OCI-LY7 (cell line): ENCODE measurements around the gene SLAMF6. TPM values are rescaled to one million over a fixed set of nuclear protein-coding genes. Genes with fewer than 3 reads are reported as not detected.

Experiments
- BruUV-seq: library from RNA; stranded (reverse); fragments of 400-500 nt; replicated peaks from 2 replicates; lab custom pipeline; 2021; lab: Mats Ljungman, UMichigan
- CTCF ChIA-PET: fragments of 300-600 bp; sonication (Branson Sonifier 250); formaldehyde crosslinking; loops from one replicate; lab custom pipeline; 2022; ENCODE audit warnings: antibody characterized with exemption; ENCODE audit not compliant: unreplicated experiment; lab: Charles Lee
- POLR2A ChIA-PET: fragments of 300-600 bp; sonication (Branson Sonifier 250); formaldehyde crosslinking; loops from one replicate; lab custom pipeline; 2022; ENCODE audit warnings: antibody characterized with exemption; lab: Charles Lee
- DNase-seq: peaks from one replicate; pipeline ENCODE4 v3.0.0-alpha.2; 2015; ENCODE audit warnings: low spot score
- H2AFZ ChIP-seq: fragments of 200-600 bp; sonication (generic), shearing (Covaris generic); 2 replicates; pipeline ENCODE4 v1.6.1; 2014; ENCODE audit warnings: mild to moderate bottlenecking, antibody characterized with exemption, low read length, moderate library complexity
- H3K27ac ChIP-seq: fragments of 200-600 bp; sonication (generic); 2 replicates; pipeline ENCODE4 v1.5.1; 2014; ENCODE audit warnings: mixed run types, low read depth, mild to moderate bottlenecking, moderate library complexity, low read length, inconsistent platforms; ENCODE audit not compliant: poor library complexity, severe bottlenecking
- H3K36me3 ChIP-seq: fragments of 200-600 bp; sonication (generic); 2 replicates; pipeline ENCODE4 v1.6.1; 2014; ENCODE audit warnings: mild to moderate bottlenecking, antibody characterized with exemption, low read length, moderate library complexity, mixed read lengths; ENCODE audit not compliant: insufficient read depth
- H3K4me1 ChIP-seq: fragments of 200-600 bp; sonication (generic); 2 replicates; pipeline ENCODE4 v1.5.1; 2014; ENCODE audit warnings: mild to moderate bottlenecking, low read length; ENCODE audit not compliant: insufficient read depth, poor library complexity, severe bottlenecking
- H3K4me2 ChIP-seq: fragments of 200-600 bp; sonication (generic); 2 replicates; pipeline ENCODE4 v1.6.1; 2014; ENCODE audit warnings: mild to moderate bottlenecking, low read length
- H3K4me3 ChIP-seq: fragments of 200-600 bp; sonication (generic); 2 replicates; pipeline ENCODE4 v1.5.1; 2014; ENCODE audit warnings: mild to moderate bottlenecking, low read depth, low read length; ENCODE audit not compliant: poor library complexity, severe bottlenecking
- H3K79me2 ChIP-seq: fragments of 200-600 bp; sonication (generic); 2 replicates; pipeline ENCODE4 v1.6.1; 2016; ENCODE audit warnings: low read depth, mild to moderate bottlenecking, low read length, moderate library complexity, mixed read lengths; ENCODE audit not compliant: insufficient read depth
- H3K9me2 ChIP-seq: fragments of 200-600 bp; sonication (generic); 2 replicates; pipeline ENCODE4 v1.6.1; 2016; ENCODE audit warnings: mild to moderate bottlenecking, low read length, mixed read lengths; ENCODE audit not compliant: insufficient read depth
- H3K9me3 ChIP-seq: fragments of 200-600 bp; sonication (generic); 2 replicates; pipeline ENCODE4 v1.6.1; 2014; ENCODE audit warnings: mild to moderate bottlenecking, mixed run types, low read length, mixed read lengths
- H4K20me1 ChIP-seq: fragments of 200-600 bp; sonication (generic); 2 replicates; pipeline ENCODE4 v1.6.1; 2014; ENCODE audit warnings: mild to moderate bottlenecking, antibody characterized with exemption, low read length, moderate library complexity, mixed read lengths; ENCODE audit not compliant: insufficient read depth
- EZH2phosphoT487 ChIP-seq: fragments of 200-600 bp; sonication (generic); IDR thresholded peaks from 2 replicates; pipeline ENCODE4 v1.6.1; 2018; ENCODE audit warnings: low read depth, borderline replicate concordance, mild to moderate bottlenecking, mixed run types, antibody characterized with exemption, low read length, moderate library complexity, mixed read lengths
- intact Hi-C: fragments of 100-400 bp; cut with micrococcal nuclease; formaldehyde crosslinking; loops from one replicate; pipeline ENCODE4 v1.10.0; 2022; ENCODE audit not compliant: unreplicated experiment
- total RNA-seq, 2 experiments: library from RNA; depleted of rRNA in 1 of 2; stranded (reverse); fragments of >200 nt in 1 of 2; shearing (Covaris generic) in 1 of 2; gene quantifications; 2 replicates each; pipeline ENCODE4 v1.2.3, GENCODE V29; 2014 to 2022
- TF ChIP-seq, protein P1 (sequence below): fragments of 200-600 bp; sonication (generic); conservative IDR thresholded peaks from 2 replicates; pipeline ENCODE4 v1.5.1; 2014; ENCODE audit warnings: mild to moderate bottlenecking, antibody characterized with exemption, low read length, moderate library complexity, mixed read lengths

SLAMF6 gene
- total RNA-seq, 2 experiments from 2014 or later, result 43.0 to 65.1 TPM

DNA sequence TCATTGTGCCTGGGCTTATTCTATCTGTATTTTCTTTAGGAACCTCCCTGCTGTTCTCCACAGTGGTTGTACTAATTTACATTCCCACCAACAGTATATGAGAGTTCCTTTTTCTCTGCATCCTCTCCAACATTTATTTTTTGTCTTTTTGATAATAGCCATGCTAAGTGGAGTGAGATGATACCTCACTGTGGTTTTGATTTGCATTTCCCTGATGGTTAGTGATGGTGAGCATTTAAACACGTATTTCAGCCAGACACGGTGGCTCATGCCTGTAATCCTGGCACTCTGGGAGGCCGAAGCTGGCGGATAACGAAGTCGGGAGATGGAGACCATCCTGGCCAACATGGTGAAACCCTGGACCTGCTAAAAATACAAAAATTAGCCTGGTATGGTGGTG is 57.9 kb downstream of the SLAMF6 start:
- H3K79me2 ChIP-seq, result no peaks in the 10 kb centered on the region
- H3K4me1 ChIP-seq, result peaks cover 62% of the 10 kb centered on the region
- peak overlapping the region; percentile 17; the same call in 1 of the 2 replicates for H2AFZ ChIP-seq
- no peak overlapping the region for H3K4me3 ChIP-seq
- H3K9me2 ChIP-seq, result no peaks in the 10 kb centered on the region
- DNase-seq, result no peak
- ChIA-PET POLR2A (interaction anchor here (1.0 to 4.8 kb wide), 6 partner anchors 9 to 36 kb away, joined by 3 to 40 read pairs (median 6); no protein-coding TSS in a partner anchor), CTCF (no interaction called here)
- H3K36me3 ChIP-seq, result no peaks in the 10 kb centered on the region
- TF ChIP-seq, protein P1, sequence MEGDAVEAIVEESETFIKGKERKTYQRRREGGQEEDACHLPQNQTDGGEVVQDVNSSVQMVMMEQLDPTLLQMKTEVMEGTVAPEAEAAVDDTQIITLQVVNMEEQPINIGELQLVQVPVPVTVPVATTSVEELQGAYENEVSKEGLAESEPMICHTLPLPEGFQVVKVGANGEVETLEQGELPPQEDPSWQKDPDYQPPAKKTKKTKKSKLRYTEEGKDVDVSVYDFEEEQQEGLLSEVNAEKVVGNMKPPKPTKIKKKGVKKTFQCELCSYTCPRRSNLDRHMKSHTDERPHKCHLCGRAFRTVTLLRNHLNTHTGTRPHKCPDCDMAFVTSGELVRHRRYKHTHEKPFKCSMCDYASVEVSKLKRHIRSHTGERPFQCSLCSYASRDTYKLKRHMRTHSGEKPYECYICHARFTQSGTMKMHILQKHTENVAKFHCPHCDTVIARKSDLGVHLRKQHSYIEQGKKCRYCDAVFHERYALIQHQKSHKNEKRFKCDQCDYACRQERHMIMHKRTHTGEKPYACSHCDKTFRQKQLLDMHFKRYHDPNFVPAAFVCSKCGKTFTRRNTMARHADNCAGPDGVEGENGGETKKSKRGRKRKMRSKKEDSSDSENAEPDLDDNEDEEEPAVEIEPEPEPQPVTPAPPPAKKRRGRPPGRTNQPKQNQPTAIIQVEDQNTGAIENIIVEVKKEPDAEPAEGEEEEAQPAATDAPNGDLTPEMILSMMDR, result no peak
- no peak for TF ChIP-seq EZH2phosphoT487
- peaks cover 14% of the 10 kb centered on the region; the same call in 1 of the 2 replicates for H3K9me3 ChIP-seq
- H3K4me2 ChIP-seq, result peak overlapping the region; percentile 25; the same call in 1 of the 2 replicates
- no TSS peak for BruUV-seq
- intact Hi-C loops, result no loop called here
- H4K20me1 ChIP-seq, result no peaks in the 10 kb centered on the region
- H3K27ac ChIP-seq, result no peak overlapping the region

DNA sequence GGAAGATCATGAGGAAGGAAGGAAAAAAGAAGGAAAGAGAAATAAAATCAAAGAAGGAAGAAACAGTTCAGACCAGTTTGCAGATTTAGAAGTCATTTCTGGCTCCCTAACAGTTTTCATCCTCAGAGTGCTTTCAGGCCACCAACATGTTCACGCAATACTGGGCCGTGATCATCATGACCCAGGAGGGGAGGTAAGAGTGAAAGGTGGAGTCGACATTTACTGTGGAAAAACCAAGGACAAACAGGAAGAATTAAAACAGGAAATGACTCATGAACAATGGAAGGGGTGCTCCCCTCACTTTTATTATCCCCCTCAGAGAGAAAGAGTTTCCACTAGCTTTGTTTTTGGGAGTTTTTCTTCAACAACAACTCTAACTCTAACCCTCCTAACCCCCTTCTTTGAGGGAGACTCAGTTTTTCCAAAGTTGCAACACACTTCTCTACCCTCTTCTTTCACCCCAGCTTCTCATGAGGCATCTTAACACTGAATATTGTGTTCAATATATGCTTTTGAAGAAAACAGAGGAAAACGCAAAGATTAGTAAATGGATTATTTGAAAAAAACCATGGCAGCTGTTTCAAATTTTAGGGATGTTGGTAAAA is 62.3 kb downstream of the SLAMF6 start:
- Histone ChIP-seq H3K79me2 (no peaks in the 10 kb centered on the region), H3K36me3 (no peaks in the 10 kb centered on the region), H3K4me3 (no peak overlapping the region), H3K27ac (no peak overlapping the region), H3K9me3 (peaks cover 6% of the 10 kb centered on the region; the same call in 1 of the 2 replicates), H3K4me2 (peak overlapping the region; percentile 43), H2AFZ (peak overlapping the region; percentile 98), H3K9me2 (no peaks in the 10 kb centered on the region), H4K20me1 (no peaks in the 10 kb centered on the region), H3K4me1 (peaks cover 45% of the 10 kb centered on the region)
- ChIA-PET CTCF (interaction anchor here (0.8 kb wide), 1 partner anchor 9 kb away, joined by 4 read pairs; no protein-coding TSS in a partner anchor), POLR2A (interaction anchor here (0.9 to 2.5 kb wide), 4 partner anchors 9 to 26 kb away, joined by 3 to 12 read pairs (median 6); no protein-coding TSS in a partner anchor)
- intact Hi-C loops, result no loop called here
- TF ChIP-seq, protein P1, result no peak
- no peak for TF ChIP-seq EZH2phosphoT487
- BruUV-seq, result no TSS peak
- DNase-seq, result no peak

DNA sequence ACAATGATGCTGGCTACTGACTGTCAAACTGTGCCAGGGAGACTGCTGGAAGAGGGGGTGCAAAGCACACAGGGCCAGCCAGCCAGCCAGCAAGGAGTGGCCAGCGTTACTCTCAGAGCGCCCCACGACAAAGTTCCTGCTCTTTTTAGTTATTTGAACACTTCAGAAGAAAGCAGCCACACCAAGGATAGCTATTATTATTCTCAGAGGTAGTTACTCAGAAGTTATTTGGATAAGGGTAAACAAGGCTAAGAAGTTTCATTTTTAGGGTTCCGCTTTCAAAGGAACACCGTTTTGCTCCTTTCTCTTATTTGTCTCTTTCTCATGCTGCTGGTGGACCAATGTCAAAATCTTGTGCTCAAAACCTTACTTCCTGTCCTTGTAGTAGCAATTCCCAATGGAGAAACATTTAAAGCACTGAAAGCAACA is 62.8 kb downstream of the SLAMF6 start:
- Histone ChIP-seq H3K4me3 (no peak overlapping the region), H3K36me3 (no peaks in the 10 kb centered on the region), H3K4me1 (peaks cover 39% of the 10 kb centered on the region)

More for the DNA sequence above, 62.8 kb downstream of the SLAMF6 start:
- H3K4me2 ChIP-seq, result peak overlapping the region; percentile 43
- H3K9me2 ChIP-seq, result no peaks in the 10 kb centered on the region
- no peak for DNase-seq
- TF ChIP-seq, protein P1, result no peak
- no peak for TF ChIP-seq EZH2phosphoT487
- CTCF ChIA-PET, result interaction anchor here (0.8 kb wide), 1 partner anchor 9 kb away, joined by 4 read pairs; no protein-coding TSS in a partner anchor
- no peaks in the 10 kb centered on the region for H3K79me2 ChIP-seq
- no TSS peak for BruUV-seq
- H3K27ac ChIP-seq, result no peak overlapping the region
- H4K20me1 ChIP-seq, result no peaks in the 10 kb centered on the region
- peak overlapping the region; percentile 98 for H2AFZ ChIP-seq
- POLR2A ChIA-PET, result interaction anchor here (0.9 to 2.5 kb wide), 4 partner anchors 9 to 27 kb away, joined by 3 to 12 read pairs (median 6); no protein-coding TSS in a partner anchor
- intact Hi-C loops, result no loop called here
- H3K9me3 ChIP-seq, result peaks cover under 1% of the 10 kb centered on the region; the same call in 1 of the 2 replicates
